Hippocampal formation (tissue), 2 donors: ENCODE measurements around the gene LCMT2.

Experiments used
- DNase-seq, 2 donors: peaks; one replicate each; lab custom pipeline; 2025; lab: John Stamatoyannopoulos, UW

The LCMT2 gene

GRCh38 chr15:43329960-43330779 is at the start of gene LCMT2:
Gene LCMT2, minus strand, starts transcription at chr15:43330573. Its CDS starts 84 bp downstream, at chr15:43330489.
- DNase-seq, result peak; percentile 90 to 93

DNA sequence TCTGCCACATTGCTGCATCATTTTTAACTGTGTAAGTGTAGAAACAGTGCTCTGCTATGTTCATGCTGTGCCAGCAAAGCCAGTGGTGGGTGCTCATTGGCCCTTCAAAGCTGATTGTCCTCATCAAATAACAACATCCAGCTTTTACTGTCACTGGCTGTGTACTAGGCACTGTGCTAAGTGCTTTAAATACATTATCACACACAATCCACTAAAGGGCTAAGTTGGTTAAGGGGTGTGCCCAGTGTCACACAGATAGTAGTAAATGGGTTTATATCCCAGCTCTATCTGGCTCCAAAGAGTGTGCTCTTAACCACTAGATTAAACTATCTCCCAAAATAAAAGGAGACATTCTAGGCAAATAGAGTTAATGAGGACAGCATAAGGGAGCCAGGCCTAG is 48.2 kb upstream of the LCMT2 start:
- no peak for DNase-seq

DNA sequence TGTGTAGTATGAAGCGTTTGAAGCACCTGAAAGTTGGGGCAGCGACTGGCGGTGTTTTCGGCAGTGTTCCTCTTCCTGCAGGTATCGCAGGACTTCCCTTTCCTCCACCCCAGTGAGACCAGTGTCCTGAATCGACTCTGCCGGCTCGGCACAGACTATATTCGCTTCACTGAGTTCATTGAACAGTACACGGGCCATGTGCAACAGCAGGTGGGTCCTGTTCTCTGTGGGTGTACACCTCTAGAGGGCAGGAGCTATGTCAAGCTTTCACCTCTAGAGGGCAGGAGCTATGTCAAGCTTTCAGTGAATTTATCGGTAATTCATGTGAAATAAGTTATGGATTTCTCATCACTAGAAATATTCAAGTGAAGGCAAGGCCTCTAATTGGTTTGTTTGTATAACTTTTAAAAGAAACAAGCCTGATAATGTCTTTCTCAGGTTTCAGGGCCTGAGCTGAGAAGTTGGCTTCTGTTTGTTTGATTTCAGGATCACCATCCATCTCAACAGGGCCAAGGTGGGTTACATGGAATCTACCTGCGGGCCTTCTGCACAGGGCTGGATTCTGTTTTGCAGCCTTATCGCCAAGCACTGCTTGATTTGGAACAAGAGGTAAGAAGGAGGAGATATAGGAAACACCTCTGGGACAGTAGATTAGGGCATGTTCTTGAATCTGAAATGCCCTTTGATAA is 45.8 kb upstream of the LCMT2 start:
- DNase-seq, result no peak

DNA sequence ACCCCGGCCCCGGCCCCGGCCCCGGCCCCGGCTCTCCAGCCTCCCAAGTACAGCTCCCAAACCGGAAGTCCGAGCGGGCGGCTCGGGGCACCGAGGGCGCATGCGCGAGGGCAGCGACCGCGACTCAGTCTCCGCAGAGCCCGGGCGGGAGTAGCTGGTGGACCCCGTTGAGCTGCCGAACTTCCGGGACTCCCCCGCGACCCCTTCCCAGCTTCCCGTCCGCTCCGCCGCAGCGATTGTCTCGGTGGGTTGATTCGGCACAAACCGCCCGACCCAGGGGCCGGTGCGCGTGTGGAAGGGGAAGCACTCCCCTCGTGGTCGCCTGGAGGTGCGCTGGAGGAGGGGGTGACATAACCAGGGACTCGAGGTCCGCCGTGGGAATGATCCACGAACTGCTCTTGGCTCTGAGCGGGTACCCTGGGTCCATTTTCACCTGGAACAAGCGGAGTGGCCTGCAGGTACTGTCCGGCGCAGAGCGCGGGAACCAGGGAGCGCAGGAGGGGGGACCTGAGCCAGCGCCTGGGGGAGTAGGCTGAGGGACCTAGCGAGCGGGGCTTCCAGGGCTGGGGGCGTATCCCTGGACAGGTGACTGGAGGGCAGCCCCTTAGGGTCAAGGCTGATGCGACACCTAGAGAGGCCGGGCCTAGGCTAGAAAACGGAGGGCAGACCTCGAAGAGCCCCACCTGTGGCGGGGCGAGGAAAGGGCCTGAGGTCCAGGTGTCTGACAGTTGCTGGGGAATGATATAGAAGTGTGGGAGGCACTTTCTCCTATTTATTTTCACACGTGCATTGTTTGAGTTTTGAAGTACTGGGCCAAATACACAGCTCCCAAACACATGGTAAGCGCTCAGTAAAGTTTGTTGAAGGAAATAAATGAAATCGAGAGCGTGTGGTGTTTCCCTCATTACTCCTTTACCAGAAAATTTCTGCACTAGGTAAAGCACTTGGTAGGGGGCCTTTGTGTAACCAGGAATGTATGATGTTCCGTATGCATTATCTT is 40.9 kb upstream of the LCMT2 start, which contains the start of the genes TUBGCP4 and ZSCAN29:
TUBGCP4 (plus strand) TSS at position 127 of the 1,000 bp plus-strand sequence; CDS start at position 381, 254 bp downstream.
ZSCAN29 (minus strand) TSS at position 69 of the 1,000 bp plus-strand sequence. CDS start 1,130 bp downstream, outside the sequence.
- peak; percentile 42 to 79 for DNase-seq

DNA sequence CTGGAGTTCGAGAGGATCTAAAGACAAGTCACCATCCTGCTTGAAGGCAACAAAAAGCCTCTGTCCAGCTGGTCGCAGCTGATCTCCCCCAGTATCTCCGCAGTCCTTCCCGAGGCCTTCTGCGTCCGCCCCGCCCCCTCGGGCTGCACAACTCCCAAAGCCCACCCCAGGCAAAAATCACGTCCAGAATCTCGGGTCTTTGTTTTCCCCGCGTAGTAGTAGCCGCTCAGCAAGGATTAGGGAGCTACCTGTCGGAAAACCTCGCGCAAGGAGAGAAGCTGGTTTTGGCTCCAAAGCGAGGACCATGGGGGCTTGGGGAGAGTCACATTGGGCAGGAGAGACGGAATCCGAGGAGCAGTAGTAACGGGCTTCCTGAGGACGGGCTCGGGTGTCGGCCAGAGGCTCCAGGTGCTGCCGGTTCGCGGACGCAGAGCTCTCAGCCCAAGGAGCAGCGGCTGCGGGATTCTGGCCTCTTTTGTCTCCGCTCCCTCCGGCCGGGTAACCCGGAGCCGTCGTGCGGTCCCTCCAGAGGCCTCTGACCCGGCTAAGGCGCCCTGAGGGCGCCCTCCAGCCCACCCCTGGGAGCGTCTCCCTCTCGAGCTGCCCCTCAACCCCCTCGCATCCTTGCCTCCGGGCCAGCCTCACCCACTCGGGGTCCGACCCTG is 40.1 kb upstream of the LCMT2 start:
- peak in 1 of 2 donors; percentile 40 for DNase-seq

DNA sequence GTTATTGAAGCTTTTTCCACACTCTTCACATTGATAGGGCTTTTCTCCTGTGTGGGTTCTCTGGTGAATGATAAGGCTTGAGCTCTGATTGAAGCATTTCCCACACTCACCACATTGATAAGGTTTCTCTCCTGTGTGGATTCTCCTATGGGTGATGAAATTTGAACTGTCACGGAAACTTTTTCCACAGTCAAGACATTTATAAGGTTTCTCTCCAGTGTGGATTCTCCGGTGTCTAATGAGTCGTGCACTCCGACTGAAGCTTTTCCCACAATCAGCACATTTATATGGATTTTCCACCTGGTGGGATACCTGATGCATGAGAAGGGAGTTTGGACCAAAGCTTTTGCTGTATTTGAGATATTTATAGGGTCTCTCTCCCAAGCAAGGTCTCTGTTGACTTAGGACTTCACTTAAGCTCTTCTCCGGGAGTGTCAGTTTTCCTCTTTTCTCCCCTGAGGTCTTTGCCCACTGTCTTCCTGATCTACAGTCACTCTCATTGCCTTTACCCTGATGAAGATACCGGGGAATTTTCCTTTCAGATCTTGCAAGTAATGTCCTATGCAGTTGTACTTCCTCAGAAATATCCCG is 31.0 kb upstream of the LCMT2 start:
- DNase-seq, result no peak

DNA sequence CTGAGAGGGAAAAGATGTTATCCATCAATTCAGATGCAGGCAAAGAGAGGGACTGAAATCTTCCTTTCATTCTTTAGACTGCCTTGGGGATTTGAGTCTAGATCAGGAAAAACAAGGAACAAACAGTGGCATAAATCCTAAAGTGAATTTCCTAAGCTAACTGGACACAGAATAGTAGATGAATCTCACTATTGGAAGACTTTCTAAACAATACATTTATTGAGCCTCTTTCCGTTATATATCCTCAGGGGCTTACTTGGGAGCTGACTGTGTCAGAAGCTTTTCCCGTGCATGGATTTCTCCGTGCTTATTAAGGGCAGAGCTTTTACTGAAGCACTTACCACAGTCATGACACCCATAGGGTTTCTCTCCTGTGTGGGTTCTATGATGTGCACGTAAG is 30.4 kb upstream of the LCMT2 start:
- DNase-seq, result no peak

GRCh38 chr15:43352693-43353382 is 22.5 kb upstream of the LCMT2 start:
- no peak for DNase-seq

- DNase-seq, result no peak
These were observed 16.7 kb upstream of the LCMT2 start for GRCh38 chr15:43347114-43347513.

DNA sequence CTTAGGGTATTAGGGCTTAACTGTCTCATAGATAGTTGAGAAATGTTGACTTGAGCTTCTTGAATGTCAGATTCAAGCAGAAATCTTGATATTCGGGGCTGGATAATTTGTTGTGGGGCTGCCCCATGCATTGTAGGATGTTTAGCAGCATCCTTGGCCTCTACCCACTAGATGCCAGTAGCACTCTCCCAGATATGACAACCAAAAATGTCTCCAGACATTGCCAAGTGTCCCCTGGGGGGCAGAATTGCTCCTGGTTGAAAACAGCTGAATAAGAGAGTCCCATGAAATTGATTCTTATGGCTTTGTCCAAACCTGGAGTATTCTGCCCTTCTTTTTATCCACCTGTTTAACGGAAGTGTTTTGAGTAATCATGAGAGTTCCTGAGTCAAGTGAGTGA is 15.9 kb upstream of the LCMT2 start:
- DNase-seq, result no peak

DNA sequence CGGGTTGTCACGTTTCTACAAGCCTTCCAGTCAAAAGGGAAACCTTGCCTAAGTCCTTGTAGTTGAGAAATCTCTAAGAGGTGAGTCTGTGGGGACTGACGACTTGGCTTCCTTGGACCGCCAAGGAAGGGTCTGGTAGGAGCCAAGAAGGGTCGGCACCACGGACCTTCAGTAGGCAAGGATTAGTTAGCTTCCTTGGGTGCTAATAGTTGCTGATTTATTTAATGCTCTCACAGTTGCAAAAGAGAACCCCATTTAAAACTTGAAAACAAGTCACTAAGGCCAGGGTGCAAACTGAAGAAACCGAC is 361 bp upstream of the LCMT2 start:
- no peak for DNase-seq

- peak; percentile 17 to 28 for DNase-seq
These were observed 985 bp downstream of the LCMT2 start for GRCh38 chr15:43329217-43329959.

GRCh38 chr15:43325039-43325684 is 5.2 kb downstream of the LCMT2 start:
- DNase-seq, result no peak

DNA sequence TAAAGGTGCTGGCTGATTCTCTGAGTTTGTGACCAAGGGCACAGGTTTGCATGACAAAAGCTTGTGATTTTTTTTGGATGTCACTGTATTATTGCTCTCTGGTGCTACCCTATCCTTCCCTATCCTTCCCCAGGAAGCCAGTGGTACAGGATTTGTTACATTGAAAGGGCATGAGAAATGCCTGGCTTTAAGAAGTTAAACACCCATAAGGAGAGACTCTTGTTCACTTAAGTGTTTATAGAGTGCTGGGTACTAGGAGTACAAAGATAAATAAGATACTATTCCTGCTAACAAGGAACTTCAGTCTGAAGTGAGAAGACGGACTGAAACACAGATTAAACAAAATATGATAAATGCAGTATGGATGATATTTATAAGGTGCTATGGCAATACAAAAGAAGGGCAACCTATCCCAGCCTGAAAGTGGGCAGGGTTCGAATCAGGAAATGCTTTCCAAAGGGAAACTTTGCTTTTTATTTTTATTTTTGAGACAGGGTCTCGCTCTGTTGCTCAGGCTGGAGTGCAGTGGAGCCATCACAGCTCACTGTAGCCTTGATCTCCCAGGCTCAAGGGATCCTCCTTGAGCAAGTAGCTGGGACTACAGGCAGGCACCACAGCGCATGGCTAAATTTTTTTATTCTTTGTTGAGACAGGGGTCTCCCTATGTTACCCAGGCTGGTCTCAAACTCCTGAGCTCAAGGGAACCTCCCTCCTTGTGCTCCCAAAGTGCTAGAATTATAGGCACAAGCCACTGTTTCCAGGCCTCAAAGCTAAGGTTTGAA is 11.2 kb downstream of the LCMT2 start:
- DNase-seq, result no peak

DNA sequence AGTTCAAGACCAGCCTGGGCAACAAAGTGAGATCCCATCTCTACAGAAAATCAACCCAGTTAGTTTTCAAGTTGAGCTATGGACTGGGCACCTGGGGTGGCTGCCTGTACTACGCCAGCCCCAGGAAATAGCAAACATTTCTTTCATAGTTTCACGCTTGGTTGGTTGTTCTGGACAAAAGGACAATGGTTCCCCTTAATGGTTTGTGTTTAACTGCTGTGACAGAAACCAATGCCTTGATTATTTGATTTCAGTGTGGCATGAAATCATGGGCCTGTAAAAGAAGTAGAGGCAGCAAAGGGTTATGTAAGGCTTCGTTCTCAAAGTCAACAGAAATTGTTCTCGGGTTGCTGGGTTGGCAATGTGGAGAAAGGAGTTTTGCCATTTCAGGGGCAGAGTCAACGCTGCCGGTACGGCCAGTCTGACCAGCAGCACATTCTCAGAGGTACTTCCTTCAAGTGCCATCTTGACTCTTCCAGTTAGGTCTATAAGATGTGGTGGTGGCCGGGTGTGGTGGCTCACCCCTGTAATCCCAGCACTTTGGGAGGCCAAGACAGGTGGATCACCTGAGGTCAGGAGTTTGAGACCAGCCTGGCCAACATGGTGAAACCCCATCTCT is 12.7 kb downstream of the LCMT2 start:
- DNase-seq, result no peak

- DNase-seq, result no peak
These were observed 13.4 kb downstream of the LCMT2 start for GRCh38 chr15:43316971-43317346.

DNA sequence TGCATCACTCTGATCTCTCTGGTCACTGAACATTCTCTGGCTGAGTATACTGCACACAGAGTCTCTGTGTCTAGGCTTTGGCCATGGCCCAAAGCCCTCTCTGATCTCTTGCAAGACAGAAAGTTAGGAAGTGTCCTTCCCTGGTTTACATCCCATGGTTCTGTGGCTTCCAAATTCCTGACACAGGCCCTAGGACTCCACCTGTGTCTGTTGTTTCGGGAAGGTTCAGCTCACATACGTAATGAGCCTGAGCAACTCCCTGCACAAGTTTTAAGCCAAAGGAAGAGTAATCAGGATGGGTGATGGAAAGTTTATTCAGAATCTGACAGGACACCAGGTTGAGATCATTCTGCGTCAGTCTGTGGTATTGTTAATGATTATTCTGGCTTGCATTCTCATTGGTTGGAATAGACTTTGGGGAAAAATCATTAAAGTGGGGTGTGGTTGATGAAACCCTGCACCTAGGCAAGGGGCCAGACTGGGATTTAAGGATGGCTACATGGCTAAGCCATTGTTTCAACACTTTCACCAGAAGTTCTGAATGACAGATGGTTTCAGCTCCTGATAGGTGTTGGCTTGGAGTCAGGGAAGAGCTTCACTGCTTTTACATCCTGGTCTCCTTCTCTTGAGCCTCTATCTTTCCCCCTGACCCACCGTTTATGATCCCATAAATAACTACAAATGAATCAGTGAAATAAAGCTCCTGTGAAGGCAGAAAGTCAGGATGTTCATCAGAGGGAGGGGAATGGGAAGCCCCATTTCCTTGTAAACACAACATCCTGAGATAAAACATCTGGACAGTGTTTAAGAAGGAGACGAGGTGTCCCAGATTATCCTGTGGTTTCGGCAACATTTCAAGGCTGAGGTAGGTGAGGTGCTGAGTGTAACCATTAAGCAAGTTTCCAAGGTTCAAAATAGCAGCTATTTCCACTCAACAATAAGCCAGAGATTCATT is 14.1 kb downstream of the LCMT2 start:
- no peak for DNase-seq
